T47D (cell line): Measurements from ENCODE around the gene ADAM19.
A peak's percentile ranks its signal among the peaks of the same experiment; 100 is the strongest.

ENCODE experiments used
- DNase-seq, 2 experiments: peaks; one replicate each; pipeline versions ENCODE4 v3.0.0 to v3.0.0-alpha.2; 2011 to 2012; ENCODE audit warnings: low read depth in 1 of 2, low spot score in 1 of 2
- JUND ChIP-seq: IDR thresholded peaks from 2 replicates; pipeline ENCODE4 v1.6.1; 2012; ENCODE audit warnings: low read depth
- in situ Hi-C: cut with HindIII; loops from 2 replicates; pipeline ENCODE4 v1.10.0; 2016; ENCODE audit warnings: low sequenced_read_pairs, low pct_unique_long_range_greater_than_20kb

ADAM19 gene

GRCh38 chr5:157552650-157553049 lies 22.9 kb downstream of the ADAM19 start:
- DNase-seq = no peak
- in situ Hi-C loops = no loop called here
- no peak for TF ChIP-seq JUND

DNA sequence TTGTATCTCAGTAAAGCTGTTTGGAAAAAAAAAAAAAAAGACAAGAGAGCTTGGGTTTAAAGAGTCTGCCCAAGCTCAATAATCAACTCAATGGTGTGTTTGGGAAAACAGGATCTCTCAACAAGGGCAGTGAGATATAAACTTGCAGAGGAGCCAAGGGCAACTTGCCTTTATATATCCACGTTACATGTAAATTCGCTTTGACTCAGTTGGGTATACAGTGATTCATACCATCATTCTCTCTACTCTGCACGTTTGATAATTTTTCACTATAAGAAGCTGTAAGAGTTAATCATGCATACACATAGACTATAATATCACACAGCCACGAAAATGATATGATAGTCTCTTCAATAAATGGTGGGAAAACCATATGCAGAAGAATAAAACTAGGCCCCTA lies 24.9 kb downstream of the ADAM19 start:
- no peak for DNase-seq
- in situ Hi-C loops = no loop called here
- TF ChIP-seq JUND = no peak

- no peak for DNase-seq
- no peak for TF ChIP-seq JUND
- in situ Hi-C loops = no loop called here
Observed at GRCh38 chr5:157549954-157550549, 25.5 kb downstream of the ADAM19 start.

DNA sequence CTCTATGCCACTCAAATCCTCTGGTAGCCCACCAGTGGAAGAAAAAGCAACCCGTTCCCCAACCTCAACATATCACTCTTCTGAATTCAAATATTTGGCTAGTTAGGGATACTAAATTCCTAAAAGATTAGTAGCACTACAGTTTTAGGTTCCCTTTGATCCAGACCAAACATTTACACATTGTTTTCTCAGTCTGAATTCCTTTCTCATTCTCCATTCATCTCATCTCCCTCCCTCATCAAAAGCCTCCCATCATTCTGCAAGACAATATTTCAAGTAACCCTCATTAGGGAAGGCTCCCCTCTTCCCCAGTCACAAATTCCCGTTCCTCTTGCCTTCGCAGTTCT lies 26.3 kb downstream of the ADAM19 start:
- no peak for DNase-seq
- no peak for TF ChIP-seq JUND
- in situ Hi-C loops = no loop called here

GRCh38 chr5:157548513-157549282 lies 26.9 kb downstream of the ADAM19 start:
- peak in 1 of 2 experiments; percentile 60 for DNase-seq
- no peak for TF ChIP-seq JUND
- in situ Hi-C loops = no loop called here

- in situ Hi-C loops = no loop called here
- TF ChIP-seq JUND = no peak
- DNase-seq = no peak
Observed at GRCh38 chr5:157547941-157548512, 27.5 kb downstream of the ADAM19 start.

GRCh38 chr5:157546456-157547100 lies 29.0 kb downstream of the ADAM19 start:
- in situ Hi-C loops = no loop called here
- TF ChIP-seq JUND = no peak
- no peak for DNase-seq

- in situ Hi-C loops = no loop called here
- no peak for TF ChIP-seq JUND
- no peak for DNase-seq
Observed at GRCh38 chr5:157545610-157546310, 29.8 kb downstream of the ADAM19 start.

GRCh38 chr5:157544623-157544989 lies 31.0 kb downstream of the ADAM19 start:
- no peak for TF ChIP-seq JUND
- no peak for DNase-seq
- in situ Hi-C loops = no loop called here

DNA sequence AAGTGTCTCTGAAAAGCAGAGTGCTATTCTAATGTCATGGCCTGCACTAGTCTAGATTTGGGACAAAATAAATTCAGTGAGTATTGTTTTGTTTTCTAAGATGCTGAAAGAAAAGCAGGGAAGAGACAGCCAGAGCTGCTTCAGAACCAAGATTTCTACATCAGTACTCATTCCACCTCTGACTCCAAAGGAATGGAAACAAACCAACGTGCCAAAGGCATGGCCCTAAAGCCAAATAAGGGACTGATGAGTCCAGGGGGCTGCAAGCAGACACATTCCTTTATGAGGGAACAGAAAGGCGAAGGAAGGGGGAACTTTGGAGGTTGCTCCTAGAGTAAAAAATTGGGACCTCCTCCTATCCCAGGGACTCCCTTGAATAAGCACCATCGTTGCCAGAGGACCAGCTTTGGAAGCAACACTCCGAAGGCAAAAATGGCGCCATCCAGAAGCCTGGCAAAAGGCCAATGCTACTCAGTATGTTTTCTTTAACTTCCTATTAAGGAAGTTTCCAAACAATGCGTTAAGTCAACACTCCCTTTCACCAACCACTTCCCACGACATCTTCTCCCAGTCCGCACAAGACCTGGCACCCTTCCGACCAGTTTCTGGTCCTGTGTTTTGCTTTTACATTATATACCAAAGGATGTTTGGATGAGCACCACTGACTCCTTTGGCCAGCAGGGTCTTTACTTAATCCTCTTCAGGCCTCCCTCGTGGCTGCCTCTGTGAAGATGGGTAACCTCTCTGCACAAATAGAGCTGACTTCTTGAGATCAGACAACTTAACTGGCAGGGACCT lies 31.6 kb downstream of the ADAM19 start:
- in situ Hi-C loops = no loop called here
- no peak for TF ChIP-seq JUND
- DNase-seq = peak in 1 of 2 experiments; percentile 71

- DNase-seq = no peak
- in situ Hi-C loops = no loop called here
- no peak for TF ChIP-seq JUND
Observed at GRCh38 chr5:157542282-157543000, 33.1 kb downstream of the ADAM19 start.
